ENCODE results near the gene SF3A2.

The SF3A2 gene

GRCh38 chr19:2269244-2270156 is 32.9 kb downstream of the SF3A2 start:
- H3K27ac ChIP-seq = peak overlapping the region; percentile 94
- CTCF ChIA-PET = no interaction called here
- POLR2A ChIA-PET (ENCODE audit: low non-redundant PET) = interaction anchor here (0.9 kb wide), 1 partner anchor 9 kb away, joined by 3 read pairs; no protein-coding TSS in a partner anchor
- DNase-seq (ENCODE audit: low spot score) = peak; percentile 100
- TF ChIP-seq, protein P1, sequence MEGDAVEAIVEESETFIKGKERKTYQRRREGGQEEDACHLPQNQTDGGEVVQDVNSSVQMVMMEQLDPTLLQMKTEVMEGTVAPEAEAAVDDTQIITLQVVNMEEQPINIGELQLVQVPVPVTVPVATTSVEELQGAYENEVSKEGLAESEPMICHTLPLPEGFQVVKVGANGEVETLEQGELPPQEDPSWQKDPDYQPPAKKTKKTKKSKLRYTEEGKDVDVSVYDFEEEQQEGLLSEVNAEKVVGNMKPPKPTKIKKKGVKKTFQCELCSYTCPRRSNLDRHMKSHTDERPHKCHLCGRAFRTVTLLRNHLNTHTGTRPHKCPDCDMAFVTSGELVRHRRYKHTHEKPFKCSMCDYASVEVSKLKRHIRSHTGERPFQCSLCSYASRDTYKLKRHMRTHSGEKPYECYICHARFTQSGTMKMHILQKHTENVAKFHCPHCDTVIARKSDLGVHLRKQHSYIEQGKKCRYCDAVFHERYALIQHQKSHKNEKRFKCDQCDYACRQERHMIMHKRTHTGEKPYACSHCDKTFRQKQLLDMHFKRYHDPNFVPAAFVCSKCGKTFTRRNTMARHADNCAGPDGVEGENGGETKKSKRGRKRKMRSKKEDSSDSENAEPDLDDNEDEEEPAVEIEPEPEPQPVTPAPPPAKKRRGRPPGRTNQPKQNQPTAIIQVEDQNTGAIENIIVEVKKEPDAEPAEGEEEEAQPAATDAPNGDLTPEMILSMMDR (conservative IDR thresholded peaks at IDR 0.05; ENCODE audit: low read depth) = no peak

DNA sequence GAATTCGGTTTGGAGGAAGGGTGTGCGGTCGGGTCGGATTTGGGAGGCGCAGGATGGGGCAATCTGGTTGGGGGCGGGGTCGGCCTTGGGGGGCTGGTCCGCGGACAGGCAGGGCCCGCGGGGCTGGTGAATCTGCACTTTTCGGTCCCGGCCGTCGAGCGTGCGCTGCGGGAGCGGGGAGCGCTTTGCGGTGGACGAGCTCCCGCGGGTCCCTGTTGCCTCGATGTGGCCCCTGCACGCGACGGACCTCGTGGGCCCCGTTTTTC is 33.5 kb downstream of the SF3A2 start:
- peak overlapping the region; percentile 94 for H3K27ac ChIP-seq
- DNase-seq (ENCODE audit: low spot score) = no peak
- ChIA-PET CTCF (no interaction called here), POLR2A (ENCODE audit: low non-redundant PET) (interaction anchor here (0.6 to 0.9 kb wide), 2 partner anchors 9 to 16 kb away, joined by 3 read pairs; no protein-coding TSS in a partner anchor)
- TF ChIP-seq, protein P1 (conservative IDR thresholded peaks at IDR 0.05; ENCODE audit: low read depth) = no peak

- peak overlapping the region; percentile 94 for H3K27ac ChIP-seq
- TF ChIP-seq, protein P1 (conservative IDR thresholded peaks at IDR 0.05; ENCODE audit: low read depth) = no peak
- POLR2A ChIA-PET (ENCODE audit: low non-redundant PET) = interaction anchor here (0.6 to 0.9 kb wide), 3 partner anchors 8 to 830 kb away, joined by 3 read pairs; no protein-coding TSS in a partner anchor
- CTCF ChIA-PET = no interaction called here
- peak; percentile 93 for DNase-seq (ENCODE audit: low spot score)
Observed at GRCh38 chr19:2270423-2271233, 34.0 kb downstream of the SF3A2 start.

- POLR2A ChIA-PET (ENCODE audit: low non-redundant PET) = interaction anchor here (0.6 to 0.8 kb wide), 2 partner anchors 232 to 831 kb away, joined by 3 read pairs; no protein-coding TSS in a partner anchor
- TF ChIP-seq, protein P1 (conservative IDR thresholded peaks at IDR 0.05; ENCODE audit: low read depth) = no peak
- CTCF ChIA-PET = interaction anchor here (0.7 kb wide), 1 partner anchor 517 kb away, joined by 4 read pairs; no protein-coding TSS in a partner anchor
- peak; percentile 63 for DNase-seq (ENCODE audit: low spot score)
- peak overlapping the region; percentile 94 for H3K27ac ChIP-seq
Observed at GRCh38 chr19:2271234-2272103, 34.8 kb downstream of the SF3A2 start.

GRCh38 chr19:2273356-2274184 is 36.9 kb downstream of the SF3A2 start:
- POLR2A ChIA-PET (ENCODE audit: low non-redundant PET) = interaction anchor here (0.5 kb wide), 1 partner anchor 115 kb away, joined by 3 read pairs; no protein-coding TSS in a partner anchor
- peak overlapping the region; percentile 94 for H3K27ac ChIP-seq
- TF ChIP-seq, protein P1 (conservative IDR thresholded peaks at IDR 0.05; ENCODE audit: low read depth) = peak; percentile 97
- peak; percentile 82 for DNase-seq (ENCODE audit: low spot score)
- CTCF ChIA-PET = interaction anchor here (0.6 to 0.8 kb wide), 2 partner anchors 12 to 203 kb away, joined by 4 to 5 read pairs; no protein-coding TSS in a partner anchor

All from RWPE1 (cell line).